ENCODE measurements around the gene IGFN1.

- no peak for TF ChIP-seq CTCF (conservative IDR thresholded peaks at IDR 0.05; ENCODE audit: low read depth, low read length)
- TF ChIP-seq CEBPB (IDR thresholded peaks at IDR 0.05; ENCODE audit: low read depth, low read length): no peak
- TF ChIP-seq RAD21 (IDR thresholded peaks at IDR 0.05; ENCODE audit: low read length): no peak
- TF ChIP-seq POLR2A (IDR thresholded peaks at IDR 0.05; ENCODE audit: low read depth, low read length): no peak
Observed at GRCh38 chr1:201215531-201216357, 25.1 kb downstream of the IGFN1 start.
